SH-SY5Y (cell line): ENCODE measurements around the gene TMCC3.

Experiments used
- GATA2 ChIP-seq: IDR thresholded peaks from 2 replicates; pipeline ENCODE4 v1.6.1; 2011; ENCODE audit warnings: mild to moderate bottlenecking, low read depth, low read length
- GATA3 ChIP-seq: IDR thresholded peaks from 2 replicates; pipeline ENCODE4 v1.6.1; 2011; ENCODE audit warnings: low read depth, mild to moderate bottlenecking, low read length, moderate library complexity

TMCC3 gene

DNA sequence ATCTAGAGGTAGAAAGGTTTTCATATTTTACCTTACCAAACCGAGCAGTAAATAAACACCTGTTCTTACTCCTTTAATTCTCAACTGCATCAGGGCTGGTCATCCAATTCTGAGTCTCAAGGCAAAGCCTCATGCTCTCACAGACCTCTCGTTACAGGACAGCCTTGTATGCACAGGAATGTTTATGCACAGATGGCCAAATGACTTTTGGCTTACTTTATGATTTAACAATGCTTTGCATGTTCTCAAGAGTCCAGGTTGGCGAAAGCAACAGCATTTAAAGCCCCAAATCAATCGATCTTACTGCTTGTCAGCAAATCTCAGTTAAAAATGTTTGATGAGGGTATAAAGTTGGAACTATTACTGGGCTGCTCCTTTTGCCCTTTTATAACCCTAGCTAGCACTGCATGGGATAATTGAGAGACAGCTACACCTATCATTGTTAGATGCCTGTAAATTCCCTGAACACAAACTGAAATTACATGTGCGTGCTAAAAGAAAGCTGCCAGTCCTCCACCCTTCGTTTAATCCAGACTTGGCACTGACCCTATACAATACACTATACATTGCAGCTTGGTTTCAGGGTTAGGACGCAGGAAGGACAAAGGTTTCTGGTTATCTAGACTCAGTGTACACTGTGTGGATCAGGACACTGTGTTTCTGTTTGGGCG lies 63.6 kb downstream of the TMCC3 start:
- TF ChIP-seq GATA3 (no peak), GATA2 (no peak)

- TF ChIP-seq GATA2 (no peak), GATA3 (no peak)
These were observed 64.7 kb downstream of the TMCC3 start for GRCh38 chr12:94585626-94586025.

DNA sequence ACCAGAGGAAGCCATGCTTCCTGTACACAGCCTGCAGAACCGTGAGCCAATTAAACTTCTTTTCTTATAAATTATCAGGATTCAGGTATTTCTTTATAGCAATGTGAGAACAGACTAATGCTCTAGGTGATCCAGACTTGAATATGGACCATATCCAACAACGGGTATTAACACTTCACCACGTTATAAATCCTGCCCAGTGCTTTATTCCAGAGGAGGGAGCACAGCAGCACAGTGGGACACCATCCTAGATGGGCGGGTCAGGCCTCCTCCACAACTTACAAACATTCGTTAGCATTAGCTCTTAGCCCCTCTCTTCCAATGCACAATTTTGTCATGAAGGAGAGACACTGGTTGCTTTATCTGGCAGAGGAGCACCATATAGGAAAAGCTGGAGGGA lies 66.0 kb downstream of the TMCC3 start:
- no peak for TF ChIP-seq GATA3
- no peak for TF ChIP-seq GATA2

- TF ChIP-seq GATA3 (no peak), GATA2 (no peak)
These were observed 67.8 kb downstream of the TMCC3 start for GRCh38 chr12:94582591-94582990.

DNA sequence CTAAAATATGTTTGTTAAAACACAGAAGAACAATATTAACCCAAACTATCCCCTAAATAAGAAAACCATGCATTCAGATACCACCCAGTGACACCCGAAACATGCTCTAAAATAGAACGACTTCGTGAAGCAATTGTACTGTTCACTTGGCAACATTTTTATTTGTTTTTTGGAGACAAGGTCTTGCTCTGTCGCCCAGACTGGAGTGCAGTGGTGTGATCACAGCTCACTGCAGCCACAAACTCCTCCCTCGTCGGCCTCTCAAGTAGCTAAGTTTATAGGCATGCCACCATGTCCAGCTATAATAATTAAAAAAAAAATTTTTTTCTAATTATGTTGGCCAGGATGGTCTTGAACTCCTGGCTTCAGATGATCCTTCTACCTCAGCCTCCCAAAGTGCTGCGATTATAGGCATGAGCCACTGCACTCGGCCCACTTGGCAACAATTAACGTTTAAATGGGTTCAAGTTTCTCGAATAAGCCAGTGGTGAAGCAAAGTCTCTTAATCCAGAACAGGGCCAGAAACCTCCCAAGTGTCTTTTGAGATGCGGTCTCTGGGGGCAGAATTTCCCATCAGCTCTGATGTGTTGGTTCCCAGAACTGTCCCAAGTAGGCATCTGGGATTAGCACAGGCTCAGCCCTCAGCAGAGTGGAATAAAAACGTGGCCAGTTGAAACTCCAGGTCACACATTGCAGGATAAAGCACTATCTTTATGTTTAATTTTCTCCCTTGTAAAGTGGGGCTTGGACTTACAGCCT lies 74.5 kb downstream of the TMCC3 start:
- no peak for TF ChIP-seq GATA3
- no peak for TF ChIP-seq GATA2

DNA sequence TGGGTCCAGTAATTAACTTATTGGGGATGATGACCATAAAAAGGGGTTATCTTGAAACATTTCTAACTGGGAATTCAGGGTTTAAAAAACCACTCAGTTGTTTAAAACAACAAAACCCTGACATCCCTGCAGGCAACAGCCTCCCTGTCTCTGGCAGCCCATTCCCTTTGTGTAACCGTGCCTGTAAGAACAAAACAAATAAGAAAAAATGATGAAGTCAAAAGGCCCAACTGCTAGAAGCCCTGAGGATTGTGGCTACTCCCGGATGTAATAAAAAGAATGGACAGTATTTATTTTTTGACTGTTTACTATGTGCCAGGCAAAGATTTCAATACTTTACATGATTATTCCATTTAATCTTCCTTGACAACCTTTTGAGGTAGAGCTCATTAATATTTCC lies 75.3 kb downstream of the TMCC3 start:
- no peak for TF ChIP-seq GATA2
- no peak for TF ChIP-seq GATA3

DNA sequence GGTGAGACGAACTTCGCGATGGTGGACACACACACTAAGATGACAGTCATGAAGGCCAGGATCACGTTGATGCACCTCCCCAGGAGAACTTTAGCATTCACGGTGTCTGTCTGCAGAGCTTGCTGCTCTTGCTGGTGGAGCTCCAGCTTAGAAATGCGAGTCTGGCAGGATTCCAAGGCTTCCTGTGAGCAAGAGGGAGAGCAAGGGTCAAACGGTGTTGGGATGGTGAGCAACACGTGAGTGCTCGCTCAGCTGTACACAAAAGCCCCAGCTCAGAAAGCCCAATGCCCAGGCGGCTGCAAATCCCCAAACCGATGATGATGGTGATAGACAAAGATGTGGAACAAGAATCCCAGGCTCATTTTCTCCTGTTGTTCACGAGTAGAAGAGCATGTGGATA lies 78.8 kb downstream of the TMCC3 start:
- TF ChIP-seq GATA3: no peak
- no peak for TF ChIP-seq GATA2

GRCh38 chr12:94570161-94570560 lies 80.2 kb downstream of the TMCC3 start:
- no peak for TF ChIP-seq GATA3
- TF ChIP-seq GATA2: no peak

- TF ChIP-seq GATA2 (no peak), GATA3 (no peak)
These were observed 82.6 kb downstream of the TMCC3 start for GRCh38 chr12:94567761-94568160.

DNA sequence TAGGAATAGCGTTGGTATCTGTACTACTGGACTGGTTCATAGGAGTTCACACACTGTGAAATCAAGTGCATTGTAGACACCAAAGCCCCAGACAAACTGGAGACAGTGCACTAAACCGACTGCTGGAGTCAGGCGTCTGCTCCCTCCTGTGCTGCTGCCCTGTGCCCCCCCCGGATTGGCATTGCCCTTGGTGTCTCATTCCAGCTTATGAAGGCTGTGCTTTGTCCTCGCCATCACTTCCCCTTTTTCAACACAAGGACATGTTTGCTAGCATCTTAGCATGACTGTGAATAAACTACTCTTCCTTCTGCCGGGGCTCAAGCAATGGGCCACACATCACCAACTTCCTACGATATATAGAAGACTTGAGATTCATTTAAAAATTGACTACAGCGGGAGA lies 84.0 kb downstream of the TMCC3 start:
- TF ChIP-seq GATA3 (no peak), GATA2 (no peak)

DNA sequence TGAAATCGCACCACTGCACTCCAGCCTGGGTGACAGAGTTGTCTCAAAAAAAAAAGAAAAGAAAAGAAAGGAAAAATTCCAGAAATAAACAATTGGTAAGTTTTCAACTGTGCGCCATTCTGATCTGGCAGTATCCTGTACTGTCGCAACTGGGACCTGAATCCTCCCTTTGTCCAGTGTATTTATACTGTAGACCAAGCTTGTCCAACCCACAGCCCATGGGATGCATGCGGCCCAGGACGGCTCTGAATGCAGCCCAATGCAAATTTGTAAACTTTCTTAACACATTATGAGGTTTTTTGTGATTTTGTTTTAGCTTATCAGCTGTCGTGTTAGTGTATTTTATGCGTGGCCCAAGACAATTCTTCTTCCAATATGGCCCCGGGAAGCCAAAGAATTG lies 84.7 kb downstream of the TMCC3 start:
- TF ChIP-seq GATA2 (no peak), GATA3 (no peak)

GRCh38 chr12:94563286-94563685 lies 87.1 kb downstream of the TMCC3 start:
- TF ChIP-seq GATA3 (no peak), GATA2 (no peak)

GRCh38 chr12:94561943-94562411 lies 88.4 kb downstream of the TMCC3 start:
- TF ChIP-seq GATA3: no peak
- TF ChIP-seq GATA2: no peak

- TF ChIP-seq GATA3 (no peak), GATA2 (no peak)
These were observed 89.7 kb downstream of the TMCC3 start for GRCh38 chr12:94560431-94561221.

GRCh38 chr12:94558612-94559011 lies 91.7 kb downstream of the TMCC3 start:
- TF ChIP-seq GATA3 (no peak), GATA2 (no peak)
